Coronary artery (tissue), 2 donors: Measurements from ENCODE around the gene ZNF132.

Experiments used
- DNase-seq: peaks from one replicate; pipeline ENCODE4 v3.0.0-alpha.2; 2017; ENCODE audit warnings: low spot score
- H3K27ac ChIP-seq, 2 donors: fragments of 200-600 bp; sonication (generic); one replicate each; pipeline ENCODE4 v1.5.1; 2016 to 2019
- H3K4me3 ChIP-seq: fragments of 200-600 bp; sonication (generic); 2 replicates; pipeline ENCODE4 v1.5.1; 2016; ENCODE audit warnings: mild to moderate bottlenecking, moderate library complexity
- CTCF ChIP-seq: fragments of 200-600 bp; sonication (generic); IDR thresholded peaks from one replicate; pipeline ENCODE4 v1.5.1; 2019; ENCODE audit warnings: antibody characterized with exemption

ZNF132 gene

DNA sequence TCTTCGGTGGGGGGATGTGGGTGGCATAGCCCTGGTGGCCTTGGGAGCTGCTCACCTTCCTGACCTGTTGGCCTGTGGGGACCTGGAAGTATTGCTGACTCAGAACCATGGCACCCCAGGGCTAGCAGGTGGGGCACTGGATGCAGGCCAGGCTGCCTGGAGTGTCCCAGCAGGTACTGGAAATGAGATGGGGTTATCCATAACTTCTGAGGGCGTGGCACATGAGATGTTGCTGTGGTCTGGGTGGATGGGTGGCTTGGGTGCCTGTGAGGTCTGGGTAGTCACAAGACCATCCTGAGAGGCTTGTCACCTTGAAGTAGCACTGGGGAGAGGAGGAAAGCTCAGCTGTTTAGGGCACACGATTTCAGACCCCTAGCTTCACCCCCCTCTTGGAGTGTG lies 45.1 kb downstream of the ZNF132 start:
- no peak for TF ChIP-seq CTCF
- DNase-seq: no peak
- Histone ChIP-seq H3K27ac (no peak overlapping the region), H3K4me3 (no peak overlapping the region)

DNA sequence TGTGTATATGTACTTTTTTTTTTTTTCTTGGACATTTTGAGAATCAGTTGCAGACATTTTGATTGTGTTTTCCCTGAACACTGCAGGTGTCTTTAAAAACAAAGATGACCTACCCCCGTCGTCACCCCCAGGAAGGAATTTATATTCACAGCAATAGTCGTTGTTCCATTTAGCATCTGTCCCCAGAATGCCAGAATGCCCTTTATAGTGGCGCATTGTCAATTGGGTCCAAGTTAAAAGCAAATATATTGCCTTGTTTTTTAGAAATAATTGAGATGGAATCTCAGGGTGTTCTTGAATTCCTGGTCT lies 46.3 kb downstream of the ZNF132 start:
- no peak overlapping the region for H3K4me3 ChIP-seq
- DNase-seq: no peak
- TF ChIP-seq CTCF: no peak
- no peak overlapping the region for H3K27ac ChIP-seq

DNA sequence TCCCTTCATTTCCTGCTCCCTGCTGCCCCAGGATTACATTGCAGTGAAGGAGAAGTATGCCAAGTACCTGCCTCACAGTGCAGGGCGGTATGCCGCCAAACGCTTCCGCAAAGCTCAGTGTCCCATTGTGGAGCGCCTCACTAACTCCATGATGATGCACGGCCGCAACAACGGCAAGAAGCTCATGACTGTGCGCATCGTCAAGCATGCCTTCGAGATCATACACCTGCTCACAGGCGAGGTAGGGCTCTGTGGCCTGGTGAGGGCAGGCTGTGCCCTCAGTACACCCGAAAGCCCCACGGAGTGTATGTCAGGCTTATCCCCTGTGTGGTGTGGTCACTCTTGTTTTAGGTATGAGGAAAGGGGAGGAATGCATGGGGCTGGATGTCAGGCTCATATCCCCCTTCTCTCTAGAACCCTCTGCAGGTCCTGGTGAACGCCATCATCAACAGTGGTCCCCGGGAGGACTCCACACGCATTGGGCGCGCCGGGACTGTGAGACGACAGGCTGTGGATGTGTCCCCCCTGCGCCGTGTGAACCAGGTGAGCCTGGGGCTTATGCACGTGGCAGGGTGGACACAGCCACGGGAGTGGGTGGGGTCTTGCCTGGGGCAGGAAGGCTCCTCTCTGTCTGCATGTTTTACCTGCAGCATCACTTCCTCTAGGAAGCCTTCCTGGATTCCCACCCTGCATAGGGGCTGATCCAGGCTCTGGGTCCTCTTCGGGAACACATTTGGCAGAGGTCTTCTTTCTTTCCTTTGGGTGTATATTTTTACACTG lies 46.8 kb downstream of the ZNF132 start:
- no peak overlapping the region for H3K4me3 ChIP-seq
- no peak for DNase-seq
- no peak for TF ChIP-seq CTCF
- no peak overlapping the region for H3K27ac ChIP-seq

GRCh38 chr19:58388175-58388526 lies 51.8 kb downstream of the ZNF132 start:
- TF ChIP-seq CTCF: no peak
- DNase-seq: no peak
- H3K27ac ChIP-seq: no peak overlapping the region
- H3K4me3 ChIP-seq: peak overlapping the region; percentile 98

GRCh38 chr19:58387338-58388174 lies 52.4 kb downstream of the ZNF132 start:
- TF ChIP-seq CTCF: no peak
- Histone ChIP-seq H3K4me3 (peak overlapping the region; percentile 98), H3K27ac (peak overlapping the region; percentile 94 to 99)
- DNase-seq: no peak

DNA sequence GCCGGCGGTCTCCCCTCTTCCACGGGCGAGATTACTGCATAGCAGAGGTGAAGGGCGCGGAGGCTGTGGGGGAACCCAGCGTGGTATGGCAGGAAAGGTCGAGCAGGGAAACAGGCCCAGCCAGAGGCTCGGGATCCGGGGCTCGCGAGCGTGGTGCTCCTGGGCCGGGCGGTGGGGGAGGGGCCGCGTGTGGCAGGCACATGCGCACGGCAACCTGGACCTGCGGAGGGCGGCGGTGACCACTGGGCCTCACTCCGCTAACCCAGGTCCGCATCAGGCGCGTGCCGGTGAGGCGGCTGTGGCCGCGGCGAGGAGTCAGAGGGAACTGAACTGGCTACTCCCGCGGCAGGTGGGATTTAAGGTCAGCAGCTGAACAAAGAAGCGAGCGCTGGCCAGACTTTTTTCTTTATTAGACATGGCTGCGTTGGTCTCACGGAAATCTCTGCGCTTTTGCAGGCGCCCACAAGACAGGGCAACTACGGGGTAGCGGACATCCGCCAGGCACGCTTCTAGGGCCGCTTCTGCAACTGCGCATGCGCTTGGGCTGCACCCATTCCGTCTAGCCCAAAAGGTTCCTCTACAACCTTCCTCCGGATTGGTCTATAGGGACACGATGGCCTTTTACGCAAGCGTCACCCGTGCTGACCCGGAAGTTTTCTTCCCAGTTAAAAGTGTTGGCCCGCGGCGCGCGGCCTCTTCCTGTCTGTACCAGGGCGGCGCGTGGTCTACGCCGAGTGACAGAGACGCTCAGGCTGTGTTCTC lies 53.2 kb downstream of the ZNF132 start, which contains the start of gene RPS5:
TSS of gene RPS5 (plus strand) at position 694 of the 762 bp plus-strand sequence. CDS start 869 bp downstream, outside the sequence.
- Histone ChIP-seq H3K27ac (peak within 1 kb of the TSS; percentile 94 to 99), H3K4me3 (peak within 1 kb of the TSS; percentile 98)
- no peak for TF ChIP-seq CTCF
- peak; percentile 97 for DNase-seq
